ENCODE results near the gene STAG1. TPM values are rescaled to one million over a fixed set of nuclear protein-coding genes. Genes with fewer than 3 reads are reported as not detected.

The STAG1 gene
- total RNA-seq, 6 experiments from 2014 or later: 8.2 to 18.5 (median 12.7) TPM

- H3K4me3 ChIP-seq: no peak overlapping the region
- H3K4me1 ChIP-seq: no peaks in the 10 kb centered on the region
- DNase-seq (no peak), ATAC-seq (no peak)
- peaks cover 0 to 51% (median 21%) of the 10 kb centered on the region in 4 donors for H3K36me3 ChIP-seq
- no peaks in the 10 kb centered on the region for H3K27me3 ChIP-seq
- no peak for TF ChIP-seq POLR2A (IDR thresholded peaks at IDR 0.05)
- no peak for TF ChIP-seq CTCF (IDR thresholded peaks at IDR 0.05)
- no peak overlapping the region for H3K27ac ChIP-seq
- no peaks in the 10 kb centered on the region for H3K9me3 ChIP-seq
- 97% methylated on average over 6 of the region's 8 CpGs for WGBS (ENCODE audit: insufficient coverage, low coverage, low lambda C conversion rate, missing lambda C conversion rate)
- intact Hi-C loops (cut with DNase I): no loop called here
These were observed 454.4 kb downstream of the STAG1 start for GRCh38 chr3:136297826-136298225.

GRCh38 chr3:136296960-136297359, 455.2 kb downstream of the STAG1 start:
- TF ChIP-seq CTCF (IDR thresholded peaks at IDR 0.05) (no peak), POLR2A (IDR thresholded peaks at IDR 0.05) (no peak)
- ATAC-seq (no peak), DNase-seq (no peak)
- WGBS (ENCODE audit: insufficient coverage, low coverage, low lambda C conversion rate, missing lambda C conversion rate): 92% methylated on average over 2 of the region's 5 CpGs
- Histone ChIP-seq H3K9me3 (no peaks in the 10 kb centered on the region), H3K27ac (no peak overlapping the region), H3K4me3 (no peak overlapping the region), H3K4me1 (no peaks in the 10 kb centered on the region), H3K36me3 (peaks cover 0 to 51% (median 21%) of the 10 kb centered on the region in 4 donors), H3K27me3 (no peaks in the 10 kb centered on the region)
- intact Hi-C loops (cut with DNase I): no loop called here

- no peaks in the 10 kb centered on the region for H3K27me3 ChIP-seq
- TF ChIP-seq CTCF (IDR thresholded peaks at IDR 0.05): no peak
- no peak for TF ChIP-seq POLR2A (IDR thresholded peaks at IDR 0.05)
- intact Hi-C loops (cut with DNase I): no loop called here
- ATAC-seq (no peak), DNase-seq (no peak)
- H3K36me3 ChIP-seq: peaks cover 0 to 34% (median 15%) of the 10 kb centered on the region in 4 donors
- no peak overlapping the region for H3K4me3 ChIP-seq
- 86% methylated on average over 1 of the region's 1 CpG for WGBS (ENCODE audit: insufficient coverage, low coverage, low lambda C conversion rate, missing lambda C conversion rate)
- no peak overlapping the region for H3K27ac ChIP-seq
- no peaks in the 10 kb centered on the region for H3K9me3 ChIP-seq
- H3K4me1 ChIP-seq: no peaks in the 10 kb centered on the region
These were observed 458.0 kb downstream of the STAG1 start for GRCh38 chr3:136294176-136294575.

- H3K4me1 ChIP-seq: no peaks in the 10 kb centered on the region
- no peaks in the 10 kb centered on the region for H3K9me3 ChIP-seq
- no peak for ATAC-seq
- H3K27me3 ChIP-seq: no peaks in the 10 kb centered on the region
- H3K36me3 ChIP-seq: peaks cover 0 to 26% (median 11%) of the 10 kb centered on the region in 4 donors
- intact Hi-C loops (cut with DNase I): no loop called here
- no peak for DNase-seq
- no peak overlapping the region for H3K4me3 ChIP-seq
- H3K27ac ChIP-seq: no peak overlapping the region
- WGBS (ENCODE audit: insufficient coverage, low coverage, low lambda C conversion rate, missing lambda C conversion rate): 94% methylated on average over 2 of the region's 2 CpGs
- TF ChIP-seq POLR2A (IDR thresholded peaks at IDR 0.05): no peak
- TF ChIP-seq CTCF (IDR thresholded peaks at IDR 0.05): no peak
These were observed 458.9 kb downstream of the STAG1 start for GRCh38 chr3:136293279-136293678.

GRCh38 chr3:136292500-136292899, 459.7 kb downstream of the STAG1 start:
- ATAC-seq (no peak), DNase-seq (no peak)
- no peaks in the 10 kb centered on the region for H3K9me3 ChIP-seq
- TF ChIP-seq POLR2A (IDR thresholded peaks at IDR 0.05) (no peak), CTCF (IDR thresholded peaks at IDR 0.05) (no peak)
- H3K4me3 ChIP-seq: no peak overlapping the region
- 88% methylated on average over 1 of the region's 1 CpG for WGBS (ENCODE audit: insufficient coverage, low coverage, low lambda C conversion rate, missing lambda C conversion rate)
- no peak overlapping the region for H3K27ac ChIP-seq
- H3K36me3 ChIP-seq: peaks cover 0 to 25% (median 11%) of the 10 kb centered on the region in 4 donors
- H3K27me3 ChIP-seq: no peaks in the 10 kb centered on the region
- intact Hi-C loops (cut with DNase I): no loop called here
- H3K4me1 ChIP-seq: no peaks in the 10 kb centered on the region
